NCI-H526 (cell line): ENCODE measurements around the gene IGFBP7.

Experiments used
- DNase-seq, 2 experiments: peaks; one replicate each; lab custom pipeline; 2025; lab: John Stamatoyannopoulos, UW

The IGFBP7 gene

DNA sequence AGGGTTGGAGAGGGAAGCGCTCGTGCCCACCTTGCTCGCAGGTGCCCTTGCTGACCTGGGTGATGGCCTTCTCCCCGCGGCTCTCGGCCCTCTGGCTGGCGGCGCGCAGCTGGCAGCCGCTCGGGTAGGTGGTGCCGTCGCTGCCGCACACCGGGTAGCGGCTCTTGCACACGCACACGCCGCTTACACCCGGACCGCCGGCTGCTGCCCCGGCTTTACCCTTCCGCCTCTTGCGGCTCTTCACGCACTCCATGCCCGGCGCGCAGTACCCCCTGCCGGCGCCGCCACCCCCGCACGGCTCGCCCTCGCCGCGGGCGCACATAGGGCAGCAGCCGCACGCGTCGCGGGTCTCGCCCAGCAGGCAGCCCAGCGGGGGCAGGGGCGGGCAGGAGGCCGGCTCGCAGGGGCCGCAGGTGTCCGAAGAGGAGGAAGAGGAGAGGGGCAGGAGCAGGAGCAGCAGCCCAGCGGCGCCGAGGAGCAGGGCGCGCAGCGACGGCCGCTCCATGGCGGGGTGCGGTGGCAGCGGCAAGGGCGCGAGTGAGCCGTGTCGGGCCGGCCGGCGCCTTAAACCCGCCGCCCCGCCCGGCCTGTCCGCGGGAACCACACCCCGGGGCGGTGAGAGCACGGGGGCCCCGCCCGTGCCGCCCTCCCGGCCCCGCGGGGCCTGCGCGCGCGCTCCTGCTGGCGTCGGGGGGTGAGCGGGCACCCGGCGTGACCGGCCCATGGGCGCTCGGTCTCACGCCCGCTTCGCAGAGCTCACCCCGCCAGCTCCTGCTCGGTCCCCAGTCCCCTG lies at the start of gene IGFBP7:
IGFBP7 (minus strand) TSS at position 539 of the 793 bp plus-strand sequence; CDS start at position 505, 34 bp downstream.
- DNase-seq = no peak

GRCh38 chr4:57159866-57160265 lies 49.7 kb upstream of the IGFBP7 start:
- DNase-seq = no peak

GRCh38 chr4:57158762-57159161 lies 48.6 kb upstream of the IGFBP7 start:
- no peak for DNase-seq

GRCh38 chr4:57158221-57158620 lies 48.0 kb upstream of the IGFBP7 start:
- DNase-seq = no peak

GRCh38 chr4:57157596-57158137 lies 47.5 kb upstream of the IGFBP7 start:
- no peak for DNase-seq

DNA sequence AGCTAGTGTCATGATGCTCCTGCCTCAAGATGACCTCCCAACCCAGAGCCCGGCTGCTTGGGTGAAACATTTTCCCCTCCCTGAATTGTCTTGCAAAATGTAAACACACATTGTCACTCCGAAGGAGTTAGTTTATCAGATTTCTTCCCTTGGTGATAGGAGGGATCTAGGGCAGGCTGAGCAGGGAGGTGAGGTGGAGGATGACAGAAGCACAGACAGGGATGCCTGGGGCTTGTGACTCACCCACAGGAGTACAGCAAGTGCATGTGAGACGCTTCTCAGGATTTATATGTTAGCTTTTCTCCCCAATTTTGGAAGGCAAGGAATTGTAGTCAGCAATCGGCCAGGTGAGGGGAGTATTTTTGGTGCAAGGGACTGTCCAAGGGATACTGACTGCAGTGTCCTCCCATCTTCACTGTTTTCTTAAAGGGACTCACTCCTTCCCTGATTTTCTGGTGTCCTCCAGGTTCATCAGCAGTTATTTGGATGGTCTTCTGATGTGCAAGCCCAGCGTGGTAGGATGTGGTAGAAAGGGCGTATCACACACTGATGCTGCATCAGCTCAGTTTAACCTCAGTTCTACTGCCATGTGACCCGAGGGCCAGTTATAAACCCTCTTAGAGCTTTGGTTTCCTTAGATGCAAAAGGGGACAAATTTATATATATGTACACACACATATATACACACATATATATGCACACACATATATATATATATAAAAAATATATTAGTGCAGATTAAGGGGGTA lies 46.2 kb upstream of the IGFBP7 start:
- no peak for DNase-seq

DNA sequence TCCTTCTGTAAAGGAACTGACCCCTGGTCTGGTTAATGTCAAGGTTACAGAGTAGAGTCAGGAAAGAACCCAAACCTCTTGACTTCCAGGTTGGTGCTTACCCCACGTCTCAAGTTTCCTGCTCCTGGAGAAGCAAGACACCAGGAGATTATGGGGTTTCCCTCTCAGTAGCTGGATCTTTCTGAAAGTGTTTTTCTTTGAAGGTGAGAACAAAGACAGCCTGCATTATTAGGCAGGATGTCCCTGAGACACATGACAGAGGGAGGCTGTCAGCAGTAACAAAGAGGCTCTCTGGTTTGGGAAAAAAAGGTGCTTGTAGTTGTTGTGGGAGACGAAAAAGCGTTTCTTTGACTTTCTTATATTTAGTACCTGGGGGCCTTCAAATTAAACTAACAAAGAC lies 44.7 kb upstream of the IGFBP7 start:
- DNase-seq = no peak

- DNase-seq = no peak
These were observed 44.0 kb upstream of the IGFBP7 start for GRCh38 chr4:57154191-57154590.

- no peak for DNase-seq
These were observed 43.0 kb upstream of the IGFBP7 start for GRCh38 chr4:57153207-57153606.

- DNase-seq = no peak
These were observed 41.3 kb upstream of the IGFBP7 start for GRCh38 chr4:57151481-57151880.

DNA sequence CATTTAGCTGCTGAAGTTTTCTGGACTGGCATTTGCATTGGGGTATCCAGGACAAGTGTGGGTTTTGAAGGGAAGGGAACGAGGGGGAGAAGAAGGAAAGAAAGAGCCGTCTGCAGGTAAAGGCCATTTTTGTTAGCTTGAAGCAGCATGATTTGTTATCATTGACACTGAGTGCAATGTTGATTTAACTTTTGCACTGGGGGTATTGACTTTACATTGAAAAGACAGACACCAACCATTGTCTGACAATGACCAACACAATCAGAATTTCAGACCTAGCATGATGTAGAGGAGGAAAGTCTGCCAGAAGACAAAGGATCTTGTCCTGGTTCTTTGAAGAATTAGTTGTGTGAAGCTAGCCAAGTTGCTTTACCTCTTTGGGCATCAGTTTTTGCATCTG lies 39.6 kb upstream of the IGFBP7 start:
- DNase-seq = no peak

- no peak for DNase-seq
These were observed 38.8 kb upstream of the IGFBP7 start for GRCh38 chr4:57148831-57149505.

DNA sequence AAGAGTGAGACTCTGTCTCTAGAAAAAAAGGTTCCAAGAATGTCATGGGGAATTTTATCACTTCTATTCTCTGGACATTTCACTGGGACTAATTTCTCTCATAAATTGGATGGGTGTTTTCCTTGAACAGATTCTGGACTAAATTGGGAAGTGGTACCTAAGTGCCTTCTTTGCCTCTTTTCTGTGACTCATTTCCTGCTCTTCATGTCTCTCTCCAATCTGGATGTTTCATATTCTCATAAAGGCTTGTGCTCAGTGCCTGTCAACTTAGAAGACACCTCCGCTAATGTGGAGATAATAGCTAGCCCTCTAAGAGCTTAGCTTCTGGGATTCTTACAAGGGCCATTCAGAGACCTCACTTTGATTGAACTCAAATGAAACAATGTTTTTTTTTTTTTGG lies 38.0 kb upstream of the IGFBP7 start:
- DNase-seq = no peak

- DNase-seq = no peak
These were observed 37.3 kb upstream of the IGFBP7 start for GRCh38 chr4:57147335-57148060.

DNA sequence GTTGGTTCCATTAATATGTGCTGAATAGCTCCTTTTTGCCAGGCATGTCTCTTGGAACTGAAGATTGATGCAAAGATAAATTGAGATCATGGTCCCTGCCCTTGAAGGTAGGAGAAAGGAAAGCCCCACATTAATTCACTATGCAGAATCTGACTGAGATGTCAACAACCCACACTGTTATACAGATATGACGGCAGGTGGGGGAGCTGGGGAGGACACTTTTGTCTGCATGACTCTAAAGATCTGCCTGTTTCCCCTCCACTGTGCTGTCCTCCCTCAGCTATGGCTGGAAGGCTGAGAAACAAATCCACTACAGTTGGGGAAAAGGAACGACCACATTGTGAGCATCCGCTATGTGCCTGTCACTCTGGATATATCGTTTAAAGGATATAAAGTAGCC lies 36.3 kb upstream of the IGFBP7 start:
- DNase-seq = no peak

DNA sequence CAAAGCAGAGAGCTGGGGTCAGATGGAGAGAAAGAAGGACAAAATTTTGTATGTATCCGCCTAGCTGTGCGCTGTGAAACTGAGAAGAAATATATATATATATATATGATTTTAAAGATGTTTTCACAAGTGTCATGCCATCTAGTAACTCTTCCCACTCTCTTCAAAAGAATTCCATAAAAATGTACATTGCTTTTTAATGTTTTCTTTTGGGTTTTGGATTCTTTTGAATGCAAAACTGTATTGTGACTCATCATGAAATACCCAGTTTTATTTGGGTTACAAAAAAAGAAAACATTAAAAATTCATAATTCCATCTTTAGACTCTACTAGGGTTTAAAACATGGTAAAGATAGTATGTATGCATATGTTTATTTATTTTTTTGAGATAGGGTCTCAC lies 34.3 kb upstream of the IGFBP7 start:
- no peak for DNase-seq

DNA sequence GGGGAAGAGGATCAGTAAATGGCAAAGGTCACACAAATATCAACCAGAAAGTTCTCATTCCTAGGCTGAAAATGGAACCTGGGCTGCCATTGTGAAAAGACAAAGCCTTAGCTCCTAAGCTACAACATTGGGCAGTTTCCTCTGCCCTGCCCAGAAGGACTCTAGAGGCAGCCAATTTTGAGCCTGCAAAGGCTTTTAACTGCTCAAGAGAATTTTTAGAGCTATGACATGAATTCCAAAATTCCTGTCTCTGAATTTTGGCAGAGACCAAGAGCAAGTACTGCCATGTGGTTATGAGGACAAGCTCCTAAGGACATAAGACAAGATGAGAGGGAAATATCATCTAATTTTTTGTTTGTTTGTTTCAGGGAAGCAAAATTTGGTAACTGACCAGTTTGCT lies 29.6 kb upstream of the IGFBP7 start:
- DNase-seq = no peak

GRCh38 chr4:57137261-57137660 lies 27.1 kb upstream of the IGFBP7 start:
- DNase-seq = no peak

GRCh38 chr4:57136281-57136680 lies 26.1 kb upstream of the IGFBP7 start:
- DNase-seq = no peak

DNA sequence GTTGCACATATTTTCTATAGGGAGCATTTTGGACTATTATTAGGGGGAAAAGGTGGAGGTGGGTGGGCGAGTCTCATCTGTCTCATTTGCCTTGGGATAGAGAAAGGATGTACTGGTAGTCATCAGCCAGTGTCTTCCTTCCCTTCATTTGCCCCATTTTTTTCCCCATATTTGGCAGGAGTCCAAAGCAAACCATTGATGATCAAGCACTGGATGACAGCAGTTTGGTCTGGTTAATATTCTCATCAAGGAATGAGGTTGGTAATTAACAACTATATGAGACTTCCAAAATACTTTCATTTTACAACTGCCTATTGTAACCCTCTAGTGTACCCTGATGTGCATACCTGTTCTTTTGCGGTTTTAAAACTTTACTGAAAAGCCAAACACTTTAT lies 22.6 kb upstream of the IGFBP7 start:
- DNase-seq = no peak

DNA sequence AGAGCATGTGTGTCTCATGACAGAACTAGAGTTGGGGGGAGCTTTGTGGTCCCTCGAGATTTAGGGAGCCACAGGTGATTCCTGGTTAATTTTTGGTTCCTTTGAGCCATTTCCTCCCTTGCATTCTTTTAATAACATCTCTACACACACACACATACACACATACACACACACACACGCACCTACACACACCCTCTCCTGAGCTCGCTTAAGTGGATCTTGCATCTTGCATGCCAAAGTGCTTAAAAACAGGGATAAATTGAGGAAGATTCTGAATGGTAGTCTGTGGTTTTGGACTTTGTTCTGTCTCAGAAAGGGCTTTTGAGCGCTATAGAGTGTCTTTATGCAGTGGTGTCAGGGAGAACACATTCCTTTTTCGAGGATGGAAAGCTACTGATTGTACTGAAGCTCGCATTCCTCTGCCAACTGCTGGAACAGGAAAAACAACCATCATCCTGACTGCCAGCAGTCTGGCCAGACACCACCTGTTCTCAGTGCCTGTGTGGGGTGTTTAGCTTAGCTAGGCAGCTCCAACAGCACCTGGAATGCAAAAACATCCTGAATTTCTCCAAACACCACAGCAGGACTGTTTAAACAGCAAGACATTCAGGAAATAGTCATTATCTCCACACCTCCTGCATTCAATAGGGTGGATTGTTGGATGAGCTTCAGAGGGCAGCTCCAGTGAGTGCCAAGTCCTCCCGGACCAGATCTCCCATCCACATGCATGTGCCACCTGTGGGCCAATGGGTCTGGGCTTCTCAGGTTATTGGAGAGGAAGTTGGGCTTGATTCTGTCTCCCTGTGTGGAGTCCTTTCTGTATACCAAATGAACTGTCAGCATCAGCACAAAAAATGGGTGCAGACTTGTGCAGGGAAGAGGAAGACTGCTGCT lies 21.9 kb upstream of the IGFBP7 start:
- no peak for DNase-seq
